ENCODE data around the gene MYLK2.

- TF ChIP-seq, protein P1, sequence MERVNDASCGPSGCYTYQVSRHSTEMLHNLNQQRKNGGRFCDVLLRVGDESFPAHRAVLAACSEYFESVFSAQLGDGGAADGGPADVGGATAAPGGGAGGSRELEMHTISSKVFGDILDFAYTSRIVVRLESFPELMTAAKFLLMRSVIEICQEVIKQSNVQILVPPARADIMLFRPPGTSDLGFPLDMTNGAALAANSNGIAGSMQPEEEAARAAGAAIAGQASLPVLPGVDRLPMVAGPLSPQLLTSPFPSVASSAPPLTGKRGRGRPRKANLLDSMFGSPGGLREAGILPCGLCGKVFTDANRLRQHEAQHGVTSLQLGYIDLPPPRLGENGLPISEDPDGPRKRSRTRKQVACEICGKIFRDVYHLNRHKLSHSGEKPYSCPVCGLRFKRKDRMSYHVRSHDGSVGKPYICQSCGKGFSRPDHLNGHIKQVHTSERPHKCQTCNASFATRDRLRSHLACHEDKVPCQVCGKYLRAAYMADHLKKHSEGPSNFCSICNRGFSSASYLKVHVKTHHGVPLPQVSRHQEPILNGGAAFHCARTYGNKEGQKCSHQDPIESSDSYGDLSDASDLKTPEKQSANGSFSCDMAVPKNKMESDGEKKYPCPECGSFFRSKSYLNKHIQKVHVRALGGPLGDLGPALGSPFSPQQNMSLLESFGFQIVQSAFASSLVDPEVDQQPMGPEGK (CRISPR knock-in tag; IDR thresholded peaks at IDR 0.05; ENCODE audit: borderline replicate concordance), result no peak
- TF ChIP-seq, protein P2, sequence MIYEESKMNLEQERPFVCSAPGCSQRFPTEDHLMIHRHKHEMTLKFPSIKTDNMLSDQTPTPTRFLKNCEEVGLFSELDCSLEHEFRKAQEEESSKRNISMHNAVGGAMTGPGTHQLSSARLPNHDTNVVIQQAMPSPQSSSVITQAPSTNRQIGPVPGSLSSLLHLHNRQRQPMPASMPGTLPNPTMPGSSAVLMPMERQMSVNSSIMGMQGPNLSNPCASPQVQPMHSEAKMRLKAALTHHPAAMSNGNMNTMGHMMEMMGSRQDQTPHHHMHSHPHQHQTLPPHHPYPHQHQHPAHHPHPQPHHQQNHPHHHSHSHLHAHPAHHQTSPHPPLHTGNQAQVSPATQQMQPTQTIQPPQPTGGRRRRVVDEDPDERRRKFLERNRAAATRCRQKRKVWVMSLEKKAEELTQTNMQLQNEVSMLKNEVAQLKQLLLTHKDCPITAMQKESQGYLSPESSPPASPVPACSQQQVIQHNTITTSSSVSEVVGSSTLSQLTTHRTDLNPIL (CRISPR knock-in tag; IDR thresholded peaks at IDR 0.05; ENCODE audit: low read depth), result no peak
- TF ChIP-seq ZFP30 (CRISPR knock-in tag; IDR thresholded peaks at IDR 0.05) (no peak), RARB (CRISPR knock-in tag; IDR thresholded peaks at IDR 0.05) (no peak)
- TF ChIP-seq, protein P3, sequence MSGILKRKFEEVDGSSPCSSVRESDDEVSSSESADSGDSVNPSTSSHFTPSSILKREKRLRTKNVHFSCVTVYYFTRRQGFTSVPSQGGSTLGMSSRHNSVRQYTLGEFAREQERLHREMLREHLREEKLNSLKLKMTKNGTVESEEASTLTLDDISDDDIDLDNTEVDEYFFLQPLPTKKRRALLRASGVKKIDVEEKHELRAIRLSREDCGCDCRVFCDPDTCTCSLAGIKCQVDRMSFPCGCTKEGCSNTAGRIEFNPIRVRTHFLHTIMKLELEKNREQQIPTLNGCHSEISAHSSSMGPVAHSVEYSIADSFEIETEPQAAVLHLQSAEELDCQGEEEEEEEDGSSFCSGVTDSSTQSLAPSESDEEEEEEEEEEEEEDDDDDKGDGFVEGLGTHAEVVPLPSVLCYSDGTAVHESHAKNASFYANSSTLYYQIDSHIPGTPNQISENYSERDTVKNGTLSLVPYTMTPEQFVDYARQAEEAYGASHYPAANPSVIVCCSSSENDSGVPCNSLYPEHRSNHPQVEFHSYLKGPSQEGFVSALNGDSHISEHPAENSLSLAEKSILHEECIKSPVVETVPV (CRISPR knock-in tag; IDR thresholded peaks at IDR 0.05), result no peak
Observed at GRCh38 chr20:31881945-31882344, 62.8 kb downstream of the MYLK2 start.

Measured in SK-N-SH treated with all-trans-retinoic acid at 6 μM for 48 hours (cell line).